ENCODE results near the gene CNIH1.
A peak's percentile ranks its signal among the peaks of the same experiment; 100 is the strongest.

CNIH1 gene

DNA sequence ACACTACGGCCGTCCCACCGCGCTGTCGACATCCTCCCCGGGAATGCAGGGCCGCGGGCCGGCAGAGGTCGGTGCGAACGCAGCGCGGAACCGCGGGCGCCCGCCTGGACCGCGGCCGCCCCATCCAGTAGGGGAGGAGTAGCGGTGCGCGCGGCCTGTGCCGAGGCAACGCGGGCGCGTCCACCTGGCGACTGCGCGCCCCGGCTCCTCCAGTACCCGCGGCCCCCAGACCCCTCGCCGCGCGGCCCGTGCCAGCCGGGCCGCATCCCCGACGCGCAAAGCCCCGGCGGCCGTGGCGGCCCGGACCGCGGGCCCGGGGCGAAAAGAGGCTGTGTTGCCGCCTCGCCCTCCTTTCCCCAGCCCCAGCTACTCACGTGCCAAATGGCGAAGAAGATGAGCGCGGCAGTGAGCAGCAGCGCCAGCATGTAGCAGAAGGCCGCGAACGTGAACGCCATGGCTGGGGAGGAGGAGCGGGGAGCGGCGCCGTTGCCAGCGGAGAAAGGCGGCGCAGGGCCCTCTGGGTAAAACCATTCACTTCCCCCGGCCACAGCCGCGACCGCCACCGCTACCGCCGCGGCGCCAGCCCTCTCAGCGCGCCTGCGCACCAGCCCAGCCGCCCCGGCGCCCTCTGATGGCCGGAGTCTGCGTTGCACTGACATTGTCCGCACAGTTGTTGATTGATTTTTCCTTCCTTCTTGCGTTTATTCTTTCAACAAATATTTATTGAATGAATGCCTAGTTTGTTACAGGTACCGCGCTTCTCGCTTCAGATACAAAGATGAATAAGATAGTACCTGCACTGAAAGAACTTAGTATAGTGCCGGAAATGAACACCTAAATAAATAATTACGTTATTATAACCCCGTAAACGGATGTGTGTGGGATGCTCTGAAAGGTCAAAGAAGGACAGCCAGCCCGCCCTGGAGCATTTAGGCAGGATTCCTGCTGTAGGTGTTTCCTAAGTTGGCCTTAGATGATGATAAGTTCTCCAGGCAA is at the start of gene CNIH1:
Gene CNIH1 (minus strand): TSS at position 502 of the 996 bp plus-strand sequence. CDS start 47 bp downstream, at position 455.
- Histone ChIP-seq H3F3A (ENCODE audit: insufficient read depth) (no peaks in the 10 kb centered on the region), H3K79me2 (ENCODE audit: insufficient read depth, low read length) (peaks cover 46% of the 10 kb centered on the region), H3K36me3 (ENCODE audit: low read length) (no peaks in the 10 kb centered on the region), H3K4me2 (ENCODE audit: low read depth, low read length, poor library complexity, severe bottlenecking) (peak within 1 kb of the TSS; percentile 78), H2AFZ (ENCODE audit: low read depth, low read length, severe bottlenecking) (peak within 1 kb of the TSS; percentile 98), H3K27me3 (ENCODE audit: low read length) (no peaks in the 10 kb centered on the region), H3K9me3 (ENCODE audit: insufficient read depth, low read length) (no peaks in the 10 kb centered on the region), H3K9ac (ENCODE audit: low read length) (peak within 1 kb of the TSS; percentile 69), H4K20me1 (ENCODE audit: low read depth, low read length) (no peaks in the 10 kb centered on the region), H3K4me3 (ENCODE audit: insufficient read depth, low read length, poor library complexity, severe bottlenecking) (peak within 1 kb of the TSS; percentile 77), H3K9me2 (replicated peaks; ENCODE audit: insufficient read depth, low read length) (no peaks in the 10 kb centered on the region), H3K27ac (ENCODE audit: low read depth, low read length) (peak within 1 kb of the TSS; percentile 79)
- TF ChIP-seq, protein P1, sequence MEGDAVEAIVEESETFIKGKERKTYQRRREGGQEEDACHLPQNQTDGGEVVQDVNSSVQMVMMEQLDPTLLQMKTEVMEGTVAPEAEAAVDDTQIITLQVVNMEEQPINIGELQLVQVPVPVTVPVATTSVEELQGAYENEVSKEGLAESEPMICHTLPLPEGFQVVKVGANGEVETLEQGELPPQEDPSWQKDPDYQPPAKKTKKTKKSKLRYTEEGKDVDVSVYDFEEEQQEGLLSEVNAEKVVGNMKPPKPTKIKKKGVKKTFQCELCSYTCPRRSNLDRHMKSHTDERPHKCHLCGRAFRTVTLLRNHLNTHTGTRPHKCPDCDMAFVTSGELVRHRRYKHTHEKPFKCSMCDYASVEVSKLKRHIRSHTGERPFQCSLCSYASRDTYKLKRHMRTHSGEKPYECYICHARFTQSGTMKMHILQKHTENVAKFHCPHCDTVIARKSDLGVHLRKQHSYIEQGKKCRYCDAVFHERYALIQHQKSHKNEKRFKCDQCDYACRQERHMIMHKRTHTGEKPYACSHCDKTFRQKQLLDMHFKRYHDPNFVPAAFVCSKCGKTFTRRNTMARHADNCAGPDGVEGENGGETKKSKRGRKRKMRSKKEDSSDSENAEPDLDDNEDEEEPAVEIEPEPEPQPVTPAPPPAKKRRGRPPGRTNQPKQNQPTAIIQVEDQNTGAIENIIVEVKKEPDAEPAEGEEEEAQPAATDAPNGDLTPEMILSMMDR (IDR thresholded peaks at IDR 0.05; ENCODE audit: insufficient read depth, low read length, poor library complexity, severe bottlenecking) = peak; percentile 84
- no peak for TF ChIP-seq EZH2phosphoT487 (conservative IDR thresholded peaks at IDR 0.05; ENCODE audit: low read length)

DNA sequence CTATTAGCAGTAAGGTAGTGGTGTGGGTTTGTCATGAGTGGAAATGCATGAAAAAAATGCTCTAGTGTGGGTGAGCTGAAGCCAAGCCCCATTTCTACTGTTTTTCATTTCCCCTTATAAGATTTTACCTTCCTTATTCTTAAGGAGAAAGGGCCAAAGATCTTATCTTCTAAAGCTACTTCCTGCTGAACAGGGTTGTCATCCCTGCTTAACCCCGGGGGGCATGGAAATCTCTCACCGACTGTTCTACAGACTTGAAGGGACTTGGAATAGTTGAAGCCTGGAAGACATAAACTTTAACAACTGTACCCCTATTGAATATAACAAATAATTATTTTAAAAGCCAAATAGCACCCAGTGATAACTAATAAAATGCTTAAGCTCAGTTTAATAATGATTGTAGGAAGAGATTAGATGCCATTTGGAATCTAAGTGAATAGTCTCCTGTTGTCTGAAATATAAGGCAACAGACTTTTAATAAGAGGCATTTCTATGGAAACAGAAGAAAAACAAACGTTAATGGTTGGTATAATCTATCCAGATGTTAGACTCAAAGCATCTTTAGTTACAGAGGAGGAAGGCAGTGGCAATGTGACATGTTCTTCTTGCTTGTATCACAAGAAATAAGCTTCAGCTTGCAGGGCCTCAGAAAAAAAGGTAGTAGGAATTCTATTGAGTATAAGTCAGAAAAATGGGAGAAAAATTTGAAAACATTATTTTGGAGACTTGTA is 49.4 kb upstream of the CNIH1 start:
- no peak overlapping the region for H3K4me3 ChIP-seq (ENCODE audit: insufficient read depth, low read length, poor library complexity, severe bottlenecking)
- H3K36me3 ChIP-seq (ENCODE audit: low read length) = no peaks in the 10 kb centered on the region
- H3K9ac ChIP-seq (ENCODE audit: low read length) = no peak overlapping the region
- H3K9me2 ChIP-seq (replicated peaks; ENCODE audit: insufficient read depth, low read length) = no peaks in the 10 kb centered on the region
- H4K20me1 ChIP-seq (ENCODE audit: low read depth, low read length) = no peaks in the 10 kb centered on the region
- H2AFZ ChIP-seq (ENCODE audit: low read depth, low read length, severe bottlenecking) = no peak overlapping the region
- no peak overlapping the region for H3K4me2 ChIP-seq (ENCODE audit: low read depth, low read length, poor library complexity, severe bottlenecking)
- H3F3A ChIP-seq (ENCODE audit: insufficient read depth) = peaks cover 10% of the 10 kb centered on the region; the same call in 1 of the 2 replicates
- H3K27me3 ChIP-seq (ENCODE audit: low read length) = no peaks in the 10 kb centered on the region
- H3K9me3 ChIP-seq (ENCODE audit: insufficient read depth, low read length) = no peaks in the 10 kb centered on the region
- peaks cover 37% of the 10 kb centered on the region for H3K79me2 ChIP-seq (ENCODE audit: insufficient read depth, low read length)
- H3K27ac ChIP-seq (ENCODE audit: low read depth, low read length) = no peak overlapping the region
- TF ChIP-seq, protein P1 (IDR thresholded peaks at IDR 0.05; ENCODE audit: insufficient read depth, low read length, poor library complexity, severe bottlenecking) = no peak
- no peak for TF ChIP-seq EZH2phosphoT487 (conservative IDR thresholded peaks at IDR 0.05; ENCODE audit: low read length)

DNA sequence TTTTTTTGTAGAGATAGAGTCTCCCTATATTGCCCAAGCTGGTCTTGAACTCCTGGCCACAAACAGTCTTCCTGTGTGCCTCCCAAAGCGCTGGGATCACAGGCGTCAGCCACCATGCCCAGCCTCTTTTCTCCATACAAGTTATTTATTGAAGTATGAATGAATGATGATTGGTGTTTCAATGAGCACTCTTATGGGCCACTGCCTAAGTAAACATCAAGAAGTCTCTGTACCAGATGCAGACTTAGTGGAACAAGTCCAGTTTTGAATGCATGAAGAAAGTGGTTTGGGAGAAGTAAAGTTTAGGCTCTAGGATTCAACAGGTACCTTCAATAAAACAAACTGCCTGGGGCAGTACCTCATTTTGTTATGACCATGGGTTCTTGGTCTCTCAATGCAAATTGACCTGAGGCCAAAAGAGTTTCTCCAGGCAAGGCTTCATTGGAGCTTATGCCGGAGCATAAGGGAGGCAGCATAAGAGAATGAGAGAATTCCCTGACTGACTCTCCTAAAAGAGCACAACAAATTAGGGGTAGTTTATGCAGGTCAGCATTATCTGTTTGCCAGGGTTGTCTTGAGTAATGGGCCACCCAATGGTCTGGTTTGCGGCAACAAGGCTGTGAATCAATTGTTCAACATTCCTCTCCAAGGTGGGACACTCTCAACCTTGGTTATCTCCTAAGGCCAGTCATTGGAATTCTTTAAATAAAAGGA is 48.7 kb upstream of the CNIH1 start:
- Histone ChIP-seq H2AFZ (ENCODE audit: low read depth, low read length, severe bottlenecking) (peak overlapping the region; percentile 91), H4K20me1 (ENCODE audit: low read depth, low read length) (no peaks in the 10 kb centered on the region), H3K36me3 (ENCODE audit: low read length) (no peaks in the 10 kb centered on the region), H3K4me3 (ENCODE audit: insufficient read depth, low read length, poor library complexity, severe bottlenecking) (peak overlapping the region; percentile 88), H3K9me2 (replicated peaks; ENCODE audit: insufficient read depth, low read length) (no peaks in the 10 kb centered on the region), H3F3A (ENCODE audit: insufficient read depth) (peaks cover 13% of the 10 kb centered on the region; the same call in 1 of the 2 replicates), H3K27ac (ENCODE audit: low read depth, low read length) (no peak overlapping the region; the same call in 1 of the 2 replicates), H3K79me2 (ENCODE audit: insufficient read depth, low read length) (peaks cover 44% of the 10 kb centered on the region), H3K27me3 (ENCODE audit: low read length) (no peaks in the 10 kb centered on the region), H3K9ac (ENCODE audit: low read length) (peak overlapping the region; percentile 89), H3K9me3 (ENCODE audit: insufficient read depth, low read length) (no peaks in the 10 kb centered on the region), H3K4me2 (ENCODE audit: low read depth, low read length, poor library complexity, severe bottlenecking) (peak overlapping the region; percentile 77)
- TF ChIP-seq, protein P1 (IDR thresholded peaks at IDR 0.05; ENCODE audit: insufficient read depth, low read length, poor library complexity, severe bottlenecking) = no peak
- no peak for TF ChIP-seq EZH2phosphoT487 (conservative IDR thresholded peaks at IDR 0.05; ENCODE audit: low read length)

Data from SU-DHL-6 (cell line).